ENCODE data around the gene TMEM178B. TPM values are rescaled to one million over a fixed set of nuclear protein-coding genes. Genes with fewer than 3 reads are reported as not detected.

The TMEM178B gene
- total RNA-seq, 4 donors from 2014 or later: 0.42 to 2.5 (median 0.92) TPM

GRCh38 chr7:141444961-141445360 is 371.1 kb downstream of the TMEM178B start:
- 87% methylated on average over 5 of the region's 5 CpGs for WGBS
- H3K4me3 ChIP-seq: no peak overlapping the region
- no peak overlapping the region for H3K27ac ChIP-seq (replicated peaks in 1 of 4)
- H3K27me3 ChIP-seq: no peaks in the 10 kb centered on the region
- H3K9me3 ChIP-seq: no peaks in the 10 kb centered on the region
- H3K36me3 ChIP-seq: peaks cover 0 to 6% (median 0%) of the 10 kb centered on the region in 4 donors
- TF ChIP-seq POLR2AphosphoS5 (IDR thresholded peaks at IDR 0.05) (no peak), CTCF (IDR thresholded peaks at IDR 0.05) (no peak), EP300 (IDR thresholded peaks at IDR 0.05) (no peak), POLR2A (IDR thresholded peaks at IDR 0.05; ENCODE audit: low read depth) (no peak)
- H3K4me1 ChIP-seq: peaks cover 4 to 15% (median 9%) of the 10 kb centered on the region in 4 donors
- DNase-seq (ENCODE audit: extremely low spot score): no peak
- intact Hi-C loops (cut with DNase I): no loop called here

GRCh38 chr7:141451232-141451631 is 377.4 kb downstream of the TMEM178B start:
- DNase-seq (ENCODE audit: extremely low spot score): no peak
- WGBS: 93% methylated on average over 6 of the region's 6 CpGs
- intact Hi-C loops (cut with DNase I): no loop called here
- Histone ChIP-seq H3K9me3 (no peaks in the 10 kb centered on the region), H3K27me3 (no peaks in the 10 kb centered on the region), H3K4me1 (no peaks in the 10 kb centered on the region), H3K36me3 (no peaks in the 10 kb centered on the region), H3K27ac (replicated peaks in 1 of 4) (no peak overlapping the region), H3K4me3 (no peak overlapping the region)
- TF ChIP-seq POLR2AphosphoS5 (IDR thresholded peaks at IDR 0.05): no peak

GRCh38 chr7:141452911-141453310 is 379.0 kb downstream of the TMEM178B start:
- Histone ChIP-seq H3K27me3 (no peaks in the 10 kb centered on the region), H3K4me3 (no peak overlapping the region), H3K9me3 (no peaks in the 10 kb centered on the region), H3K36me3 (no peaks in the 10 kb centered on the region), H3K4me1 (no peaks in the 10 kb centered on the region), H3K27ac (replicated peaks in 1 of 4) (no peak overlapping the region)
- intact Hi-C loops (cut with DNase I): no loop called here
- TF ChIP-seq POLR2A (IDR thresholded peaks at IDR 0.05; ENCODE audit: low read depth) (no peak), CTCF (IDR thresholded peaks at IDR 0.05) (no peak), POLR2AphosphoS5 (IDR thresholded peaks at IDR 0.05) (no peak), EP300 (IDR thresholded peaks at IDR 0.05) (no peak)
- 91% methylated on average over 3 of the region's 3 CpGs for WGBS
- DNase-seq (ENCODE audit: extremely low spot score): no peak

- TF ChIP-seq CTCF (IDR thresholded peaks at IDR 0.05) (no peak), POLR2A (IDR thresholded peaks at IDR 0.05; ENCODE audit: low read depth) (no peak), EP300 (IDR thresholded peaks at IDR 0.05) (no peak), POLR2AphosphoS5 (IDR thresholded peaks at IDR 0.05) (no peak)
- 69% methylated on average over 3 of the region's 3 CpGs for WGBS
- intact Hi-C loops (cut with DNase I): no loop called here
- no peaks in the 10 kb centered on the region for H3K4me1 ChIP-seq
- no peak overlapping the region for H3K4me3 ChIP-seq
- no peak overlapping the region for H3K27ac ChIP-seq (replicated peaks in 1 of 4)
- no peaks in the 10 kb centered on the region for H3K36me3 ChIP-seq
- no peak for DNase-seq (ENCODE audit: extremely low spot score)
- H3K9me3 ChIP-seq: no peaks in the 10 kb centered on the region
- no peaks in the 10 kb centered on the region for H3K27me3 ChIP-seq
These were observed 380.5 kb downstream of the TMEM178B start for GRCh38 chr7:141454338-141454737.

- H3K4me3 ChIP-seq: no peak overlapping the region
- H3K27me3 ChIP-seq: no peaks in the 10 kb centered on the region
- H3K27ac ChIP-seq (replicated peaks in 1 of 4): no peak overlapping the region
- intact Hi-C loops (cut with DNase I): no loop called here
- H3K9me3 ChIP-seq: no peaks in the 10 kb centered on the region
- 100% methylated on average over 1 of the region's 1 CpG for WGBS
- no peak for DNase-seq (ENCODE audit: extremely low spot score)
- H3K4me1 ChIP-seq: peaks cover 0 to 3% (median 1%) of the 10 kb centered on the region in 4 donors
- TF ChIP-seq POLR2AphosphoS5 (IDR thresholded peaks at IDR 0.05) (no peak), POLR2A (IDR thresholded peaks at IDR 0.05; ENCODE audit: low read depth) (no peak), CTCF (IDR thresholded peaks at IDR 0.05) (no peak), EP300 (IDR thresholded peaks at IDR 0.05) (no peak)
- H3K36me3 ChIP-seq: no peaks in the 10 kb centered on the region
These were observed 381.9 kb downstream of the TMEM178B start for GRCh38 chr7:141455723-141456122.

Data from esophagus muscularis mucosa (tissue), 4 donors.